ENCODE data around the gene PPP2R3A. TPM values are rescaled to one million over a fixed set of nuclear protein-coding genes. Genes with fewer than 3 reads are reported as not detected.

Gene PPP2R3A
- total and polyA plus RNA-seq, 2 of the 13 experiments (the other 11 are each of a cell fraction or from before 2014, with no cell fraction given), result 0.07 to 0.12 TPM

DNA sequence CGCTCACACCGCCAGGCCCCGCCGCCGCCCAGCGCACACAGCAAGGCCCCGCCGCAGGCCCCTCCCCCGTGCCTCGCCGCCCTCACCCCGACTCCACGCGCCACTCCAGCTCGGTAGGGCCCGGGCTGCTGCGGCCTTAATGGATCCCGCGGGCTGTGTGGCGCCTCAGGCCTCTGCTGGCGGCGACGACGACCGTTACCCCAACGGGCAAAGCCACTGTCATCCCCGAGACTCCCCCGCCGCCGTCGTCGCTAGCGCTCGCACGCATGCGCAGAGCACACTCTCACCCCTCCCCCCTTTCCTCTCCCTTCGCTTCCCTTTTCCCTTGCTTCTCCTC, 230.5 kb downstream of the PPP2R3A start, which contains the start of gene MSL2 (continued):
- TF ChIP-seq ZNF740 (CRISPR knock-in tag; IDR thresholded peaks at IDR 0.05) (no peak), ZNF414 (CRISPR knock-in tag; IDR thresholded peaks at IDR 0.05) (no peak), NR2F2 (IDR thresholded peaks at IDR 0.05; ENCODE audit: borderline replicate concordance, low read depth) (no peak), ZNF562 (CRISPR knock-in tag; IDR thresholded peaks at IDR 0.05; ENCODE audit: borderline replicate concordance) (no peak), MAZ (IDR thresholded peaks at IDR 0.05; ENCODE audit: borderline replicate concordance, low read depth, low read length) (peak; percentile 88; the same call in 1 of the 2 replicates), MAZ (CRISPR knock-in tag; IDR thresholded peaks at IDR 0.05; ENCODE audit: low read depth) (no peak; the same call in 1 of the 2 replicates), RARG (CRISPR knock-in tag; IDR thresholded peaks at IDR 0.05; ENCODE audit: low read depth) (no peak), TP53 (CRISPR knock-in tag; conservative IDR thresholded peaks at IDR 0.05) (no peak), ZNF724P (CRISPR knock-in tag; IDR thresholded peaks at IDR 0.05; ENCODE audit: borderline replicate concordance) (no peak), GATAD2A (CRISPR knock-in tag; IDR thresholded peaks at IDR 0.05) (no peak), HOXA5 (CRISPR knock-in tag; IDR thresholded peaks at IDR 0.05) (no peak), PCBP1 (IDR thresholded peaks at IDR 0.05; ENCODE audit: borderline replicate concordance, low read depth, low read length) (0 out of 2 replicates have a peak, but pooled peaks have one; percentile 25), ZNF816 (CRISPR knock-in tag; IDR thresholded peaks at IDR 0.05; ENCODE audit: borderline replicate concordance) (0 out of 2 replicates have a peak, but pooled peaks have one; percentile 82), ZNF549 (CRISPR knock-in tag; IDR thresholded peaks at IDR 0.05) (no peak), HMG20A (CRISPR knock-in tag; IDR thresholded peaks at IDR 0.05; ENCODE audit: borderline replicate concordance) (no peak), ZMAT3 (CRISPR knock-in tag; conservative IDR thresholded peaks at IDR 0.05) (no peak), ZNF784 (CRISPR knock-in tag; IDR thresholded peaks at IDR 0.05; ENCODE audit: borderline replicate concordance) (peak; percentile 3; the same call in 1 of the 2 replicates), PHF20 (CRISPR knock-in tag; IDR thresholded peaks at IDR 0.05) (peak; percentile 15; the same call in 1 of the 2 replicates), ZBTB42 (CRISPR knock-in tag; IDR thresholded peaks at IDR 0.05) (peak; percentile 18; the same call in 1 of the 2 replicates), ZNF746 (CRISPR knock-in tag; IDR thresholded peaks at IDR 0.05) (no peak), SALL1 (CRISPR knock-in tag; IDR thresholded peaks at IDR 0.05) (no peak), ZNF670 (CRISPR knock-in tag; IDR thresholded peaks at IDR 0.05; ENCODE audit: borderline replicate concordance) (no peak; the same call in 1 of the 2 replicates), ZNF83 (CRISPR knock-in tag; IDR thresholded peaks at IDR 0.05; ENCODE audit: borderline replicate concordance) (no peak), MLXIP (CRISPR knock-in tag; IDR thresholded peaks at IDR 0.05; ENCODE audit: borderline replicate concordance) (no peak)
- TF ChIP-seq, protein P1, sequence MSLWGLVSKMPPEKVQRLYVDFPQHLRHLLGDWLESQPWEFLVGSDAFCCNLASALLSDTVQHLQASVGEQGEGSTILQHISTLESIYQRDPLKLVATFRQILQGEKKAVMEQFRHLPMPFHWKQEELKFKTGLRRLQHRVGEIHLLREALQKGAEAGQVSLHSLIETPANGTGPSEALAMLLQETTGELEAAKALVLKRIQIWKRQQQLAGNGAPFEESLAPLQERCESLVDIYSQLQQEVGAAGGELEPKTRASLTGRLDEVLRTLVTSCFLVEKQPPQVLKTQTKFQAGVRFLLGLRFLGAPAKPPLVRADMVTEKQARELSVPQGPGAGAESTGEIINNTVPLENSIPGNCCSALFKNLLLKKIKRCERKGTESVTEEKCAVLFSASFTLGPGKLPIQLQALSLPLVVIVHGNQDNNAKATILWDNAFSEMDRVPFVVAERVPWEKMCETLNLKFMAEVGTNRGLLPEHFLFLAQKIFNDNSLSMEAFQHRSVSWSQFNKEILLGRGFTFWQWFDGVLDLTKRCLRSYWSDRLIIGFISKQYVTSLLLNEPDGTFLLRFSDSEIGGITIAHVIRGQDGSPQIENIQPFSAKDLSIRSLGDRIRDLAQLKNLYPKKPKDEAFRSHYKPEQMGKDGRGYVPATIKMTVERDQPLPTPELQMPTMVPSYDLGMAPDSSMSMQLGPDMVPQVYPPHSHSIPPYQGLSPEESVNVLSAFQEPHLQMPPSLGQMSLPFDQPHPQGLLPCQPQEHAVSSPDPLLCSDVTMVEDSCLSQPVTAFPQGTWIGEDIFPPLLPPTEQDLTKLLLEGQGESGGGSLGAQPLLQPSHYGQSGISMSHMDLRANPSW (CRISPR knock-in tag; IDR thresholded peaks at IDR 0.05; ENCODE audit: borderline replicate concordance), result no peak

Data from HepG2 (cell line).